Measurements from ENCODE around the gene NNMT.

- TF ChIP-seq CTCF (conservative IDR thresholded peaks at IDR 0.05) (no peak), EZH2 (IDR thresholded peaks at IDR 0.05; ENCODE audit: low read depth) (no peak)
Measured at GRCh38 chr11:114290503-114291235, 5.5 kb upstream of the NNMT start.

Measured in PC-9 (cell line).